ENCODE results near the gene ZNF385B. TPM values are rescaled to one million over a fixed set of nuclear protein-coding genes. Genes with fewer than 3 reads are reported as not detected.
A peak's percentile ranks its signal among the peaks of the same experiment; 100 is the strongest.
"Not testable (repeated sequence)": the region's sequence is repeated elsewhere in the genome, so short reads cannot be mapped to it uniquely, and the experiment has no call there.

Gene ZNF385B
- total RNA-seq, 1 experiment from 2014 or later = not detected

DNA sequence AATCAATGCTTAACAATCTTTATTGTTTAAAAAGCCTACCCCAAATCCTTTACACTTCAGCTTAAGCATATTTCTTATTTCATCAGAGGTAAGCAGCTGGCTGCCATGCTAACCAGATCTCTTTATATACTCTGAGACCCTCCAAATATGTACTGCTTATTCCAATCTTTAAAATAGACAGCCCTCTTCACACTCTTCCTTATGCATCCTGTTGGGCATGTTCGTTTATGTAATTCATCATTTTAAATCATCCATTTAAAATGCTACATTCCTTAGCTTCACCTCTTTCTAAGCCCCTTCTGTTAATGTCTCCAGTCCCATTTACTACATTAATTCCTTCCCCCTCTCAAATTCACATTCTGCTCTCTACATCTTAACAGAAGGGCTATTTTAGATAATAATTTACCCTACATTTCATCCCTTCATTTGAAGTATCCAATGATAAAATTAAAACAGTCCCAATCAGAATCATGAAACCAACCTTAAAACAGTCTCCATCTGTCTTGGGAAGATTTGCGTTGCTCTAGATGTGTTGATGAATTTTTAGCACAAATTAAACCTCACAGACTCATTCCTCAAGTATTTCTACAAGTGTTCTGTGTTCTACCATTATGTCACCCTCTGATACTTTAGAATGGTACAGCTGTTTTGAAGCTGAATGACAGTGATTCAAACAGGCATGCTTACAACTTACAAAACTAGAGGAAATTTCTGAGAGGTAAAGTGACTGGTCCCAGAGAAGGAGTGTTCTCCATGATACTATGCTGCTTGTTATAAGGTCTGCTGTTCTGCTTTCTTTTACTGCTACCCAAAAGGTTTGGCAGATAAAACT is 59.1 kb downstream of the ZNF385B start:
- DNase-seq (ENCODE audit: low spot score) = no peak

DNA sequence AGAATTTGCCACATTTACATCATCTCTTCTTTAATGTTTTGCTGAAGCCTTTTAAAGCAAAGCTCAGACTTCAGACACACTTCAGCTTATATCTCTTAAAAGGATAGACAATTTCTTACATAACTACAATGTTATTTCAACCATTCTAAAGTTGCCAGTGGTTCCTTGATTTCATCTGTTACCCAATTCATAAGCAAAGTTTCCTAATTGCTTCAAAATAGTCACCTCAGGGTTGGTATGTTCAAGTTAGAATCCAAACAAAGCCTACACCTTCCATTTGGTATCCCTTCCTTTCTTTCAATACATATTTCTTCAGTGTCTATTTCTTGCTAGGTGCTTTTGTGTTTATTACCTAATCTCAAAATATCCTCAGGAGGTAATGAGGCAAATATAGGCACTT is 60.6 kb downstream of the ZNF385B start:
- no peak for DNase-seq (ENCODE audit: low spot score)

DNA sequence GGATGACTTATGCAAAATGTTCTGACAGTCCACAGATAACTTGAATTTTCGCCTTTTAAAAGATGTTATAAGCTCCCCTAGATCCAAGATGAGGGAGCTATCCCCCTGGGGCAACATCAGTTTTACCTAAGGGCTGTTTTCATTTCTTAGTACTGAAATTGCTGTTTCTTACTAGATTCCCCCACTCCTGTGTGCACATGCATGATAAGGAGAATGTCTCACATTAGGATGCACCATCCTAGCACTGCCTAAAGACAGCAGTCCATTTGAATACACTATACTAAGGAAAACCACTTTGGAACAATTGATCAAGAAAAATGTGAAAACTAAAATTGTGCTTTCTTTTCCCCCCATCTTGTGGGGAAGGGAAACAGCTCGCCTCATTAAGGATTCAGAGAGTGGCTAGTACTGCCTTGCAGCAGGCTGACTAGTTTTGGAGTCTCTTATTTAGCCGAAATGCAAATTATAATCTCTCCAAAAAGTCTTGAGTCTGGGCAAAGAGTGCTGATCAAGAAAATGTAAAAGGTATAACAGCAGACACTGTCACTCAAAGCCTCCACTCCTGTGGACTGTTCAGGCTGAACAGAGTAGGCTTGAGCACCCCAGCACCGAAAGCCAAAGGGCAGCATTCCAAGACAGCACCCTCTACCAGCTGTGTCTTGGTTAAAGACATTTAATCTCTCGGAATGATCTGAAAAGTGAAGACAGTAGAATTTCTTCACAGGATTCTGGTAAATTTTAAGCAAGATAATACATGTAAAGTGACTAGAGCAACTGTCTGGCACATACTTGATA is 65.0 kb downstream of the ZNF385B start:
- no peak for DNase-seq (ENCODE audit: low spot score)

DNA sequence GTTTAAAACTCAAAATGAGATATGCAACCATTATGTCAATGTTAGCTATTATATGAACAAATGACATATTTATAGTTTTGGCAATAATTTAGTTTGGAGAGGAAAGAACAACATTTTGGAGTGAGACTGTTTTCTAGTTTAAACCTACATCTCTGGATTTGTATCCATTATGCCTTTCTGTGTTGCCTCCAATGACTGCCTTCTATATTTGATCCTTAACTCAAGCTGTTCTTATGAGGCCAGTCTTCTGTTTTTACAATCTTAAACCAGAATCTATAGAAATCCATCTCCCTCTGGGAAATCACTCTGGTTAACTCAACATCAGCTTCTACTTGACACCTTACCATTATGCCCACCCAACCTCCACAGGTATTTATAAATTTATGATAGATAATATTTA is 67.5 kb downstream of the ZNF385B start:
- no peak for DNase-seq (ENCODE audit: low spot score)

DNA sequence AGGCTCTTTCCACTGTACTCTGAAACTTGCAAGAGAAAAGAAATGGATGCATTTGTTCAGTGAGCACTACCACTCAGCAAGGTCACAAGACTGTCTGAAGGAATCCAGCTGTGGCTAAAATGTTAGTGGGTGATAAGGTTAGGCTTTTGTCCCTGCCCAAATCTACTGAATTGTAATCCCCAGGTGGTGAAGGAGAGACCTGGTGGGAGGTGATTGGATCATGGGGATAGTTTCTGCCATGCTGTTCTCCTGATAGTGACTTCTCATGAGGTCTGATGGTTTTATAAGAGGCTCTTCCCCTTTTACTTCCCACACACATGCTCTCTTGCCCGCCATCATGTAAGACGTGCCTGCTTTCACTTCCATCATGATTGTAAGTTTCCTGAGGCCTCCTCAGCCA is 68.2 kb downstream of the ZNF385B start:
- no peak for DNase-seq (ENCODE audit: low spot score)

DNA sequence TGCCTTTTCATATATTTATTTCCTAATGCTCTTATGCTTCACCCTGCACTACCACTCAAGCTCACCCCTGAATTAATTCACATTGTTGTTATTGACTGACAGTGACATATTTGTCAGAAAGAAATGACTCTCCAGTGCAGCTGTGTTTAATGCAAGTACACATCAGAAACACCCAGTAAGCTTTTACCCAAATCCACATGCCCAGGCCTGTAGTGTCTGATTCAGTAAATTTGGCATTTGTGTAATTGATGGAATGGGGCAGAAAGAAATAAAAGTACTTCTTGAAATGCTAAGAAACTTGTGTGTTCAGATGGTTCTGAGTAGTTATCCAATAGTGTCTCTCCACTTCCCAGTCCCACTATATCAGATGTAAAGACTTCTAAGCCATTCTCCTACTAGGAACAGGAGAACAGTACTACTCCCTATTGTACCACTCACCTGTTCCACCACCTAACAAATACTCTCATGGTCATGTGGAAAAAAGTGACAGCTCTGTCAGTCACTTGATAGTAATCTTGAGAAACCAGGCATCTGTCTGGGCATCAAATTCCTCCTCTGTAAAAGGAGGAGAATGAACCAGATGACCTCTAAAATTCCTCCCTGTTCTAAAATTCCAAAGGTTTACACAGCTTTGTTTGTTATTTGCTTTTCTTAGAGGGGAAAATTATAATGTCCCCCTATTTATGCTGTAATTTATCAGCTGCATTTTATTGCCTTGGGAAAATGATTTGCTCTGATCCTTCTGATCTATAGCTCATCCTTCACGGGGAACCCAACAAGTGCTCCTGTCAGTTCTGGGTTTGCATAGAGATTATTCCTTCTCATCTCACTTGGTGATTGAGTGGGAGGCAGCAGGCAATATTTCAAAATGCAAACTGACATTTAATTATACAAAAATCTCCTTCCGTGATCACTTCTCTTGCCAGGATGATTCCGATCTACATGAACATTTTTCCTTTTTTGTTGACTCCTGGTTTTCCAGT is 70.9 kb downstream of the ZNF385B start:
- no peak for DNase-seq (ENCODE audit: low spot score)

DNA sequence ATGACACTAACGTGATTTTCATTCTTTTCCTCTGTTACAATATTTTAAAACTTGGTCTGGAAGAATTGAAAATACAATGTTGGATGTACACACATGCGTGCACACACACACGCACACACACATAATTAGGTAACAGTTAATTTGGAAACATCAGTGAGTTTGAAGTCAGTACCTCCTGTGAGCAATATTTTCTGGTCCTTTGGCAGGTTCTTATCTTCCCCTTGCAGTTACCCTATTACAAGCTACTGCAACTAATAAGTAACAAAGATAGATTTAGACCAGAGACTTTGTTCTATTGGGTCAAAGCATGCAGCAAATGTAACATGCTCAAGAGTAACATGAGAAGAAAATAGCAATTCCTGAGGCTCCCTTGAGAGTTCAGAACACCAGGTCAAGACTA is 73.3 kb downstream of the ZNF385B start:
- DNase-seq (ENCODE audit: low spot score) = no peak

DNA sequence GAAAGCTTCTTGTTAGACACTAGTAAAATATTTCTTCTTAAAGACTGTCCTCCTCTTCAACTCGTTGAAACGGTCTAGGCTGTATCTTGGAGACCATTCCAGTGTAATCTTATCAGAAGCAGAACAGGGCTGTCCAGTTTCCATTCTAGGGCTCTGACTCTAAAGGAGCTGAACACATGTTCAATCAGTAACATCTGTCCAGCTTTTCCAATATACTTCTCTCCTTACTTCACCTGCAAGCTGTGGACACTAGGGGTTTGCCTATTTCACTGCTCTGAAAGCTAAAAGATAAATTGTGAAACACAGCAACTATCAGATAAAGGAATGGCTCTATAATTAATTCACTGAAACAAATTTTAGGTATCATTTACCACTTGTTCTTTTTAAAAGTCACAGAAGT is 73.8 kb downstream of the ZNF385B start:
- no peak for DNase-seq (ENCODE audit: low spot score)

DNA sequence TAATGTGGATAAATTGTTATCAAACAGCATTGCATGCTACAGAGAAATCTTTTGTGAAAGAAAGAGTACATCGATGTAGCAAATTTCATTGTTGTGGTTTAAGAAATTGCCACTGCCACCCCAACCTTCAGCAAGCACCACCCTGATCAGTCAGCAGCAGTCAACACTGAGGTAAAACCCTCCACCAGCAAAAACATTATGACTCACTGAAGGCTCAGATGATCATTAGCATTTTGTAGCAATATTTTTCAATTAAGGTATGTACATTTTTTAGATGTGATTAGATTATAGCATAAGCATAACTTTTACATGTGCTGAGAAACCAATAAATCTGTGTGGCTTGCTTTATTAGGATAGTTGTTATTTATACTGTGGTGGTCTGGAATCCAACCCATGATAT is 75.5 kb downstream of the ZNF385B start:
- no peak for DNase-seq (ENCODE audit: low spot score)

DNA sequence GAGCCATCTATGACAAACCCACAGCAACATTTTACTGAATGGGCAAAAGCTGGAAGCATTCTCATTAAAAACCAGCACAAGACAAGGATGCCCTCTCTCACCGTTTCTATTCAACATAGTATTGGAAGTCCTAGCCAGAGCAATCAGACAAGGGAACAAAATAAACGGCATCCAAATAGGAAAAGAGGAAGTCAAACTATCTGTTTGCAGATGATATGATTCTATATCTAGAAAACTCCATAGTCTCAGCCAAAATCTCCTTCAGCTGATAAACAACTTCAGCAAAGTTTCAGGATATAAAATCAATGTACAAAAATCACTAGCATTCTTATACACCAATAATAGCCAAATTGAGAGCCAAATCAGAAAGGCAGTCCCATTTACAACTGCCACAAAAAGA is 79.1 kb downstream of the ZNF385B start:
- not testable (repeated sequence) for DNase-seq (ENCODE audit: low spot score)

DNA sequence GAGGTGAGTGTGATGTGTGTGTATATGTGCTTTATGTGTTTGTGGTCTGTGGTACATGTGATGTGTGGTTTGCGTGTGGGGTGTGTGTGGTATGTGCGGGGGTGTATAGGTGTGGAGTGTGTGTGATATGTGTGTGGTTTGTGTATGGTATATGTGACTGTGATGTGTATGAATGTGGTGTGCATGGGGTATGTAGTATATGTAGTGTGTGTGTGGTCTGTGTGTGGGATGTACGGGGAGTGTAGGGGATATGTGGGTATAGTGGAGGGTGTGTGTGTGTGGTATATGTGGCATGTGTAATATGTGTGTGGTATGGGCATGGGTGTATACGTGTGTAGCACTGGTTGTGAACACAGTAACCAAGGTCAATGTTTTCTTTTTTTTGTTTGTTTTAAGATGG is 87.4 kb downstream of the ZNF385B start:
- DNase-seq (ENCODE audit: low spot score) = no peak

DNA sequence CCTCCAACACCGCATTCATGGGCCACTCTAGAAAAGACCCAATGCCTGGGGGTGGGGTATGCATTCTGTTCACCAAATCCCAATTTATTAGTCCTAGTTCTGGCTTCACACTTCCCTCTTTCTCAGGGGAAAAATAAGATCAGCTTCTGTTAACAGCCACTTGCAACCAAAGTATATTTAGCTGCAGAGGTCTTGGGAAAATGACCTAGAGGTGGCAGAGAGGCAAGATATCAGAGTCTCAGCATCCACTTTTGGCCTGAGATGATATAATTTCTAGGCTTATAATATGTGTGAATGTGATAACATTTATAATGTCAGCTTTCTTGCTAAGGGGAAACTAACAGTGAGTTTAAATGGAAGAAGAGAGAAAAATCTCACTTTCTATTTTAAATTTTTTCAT is 89.1 kb downstream of the ZNF385B start:
- DNase-seq (ENCODE audit: low spot score) = no peak

DNA sequence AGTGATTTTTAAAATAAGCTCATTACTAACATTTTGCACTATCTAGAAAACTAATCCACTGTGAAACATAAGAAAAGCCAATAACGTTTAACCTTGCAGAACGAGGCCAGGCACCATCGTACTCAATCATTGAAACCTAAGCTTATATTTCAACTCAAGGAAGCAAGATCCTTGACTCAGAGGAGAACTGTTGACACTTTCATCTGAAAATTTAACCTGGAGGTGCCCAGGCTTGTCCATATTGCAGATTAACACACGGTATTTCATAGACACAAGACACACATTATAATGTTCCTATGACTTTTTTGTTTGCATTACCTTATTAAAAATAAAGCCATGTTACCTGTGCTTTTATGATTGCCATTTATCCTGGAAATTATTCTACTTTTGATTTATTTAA is 89.6 kb downstream of the ZNF385B start:
- DNase-seq (ENCODE audit: low spot score) = no peak

DNA sequence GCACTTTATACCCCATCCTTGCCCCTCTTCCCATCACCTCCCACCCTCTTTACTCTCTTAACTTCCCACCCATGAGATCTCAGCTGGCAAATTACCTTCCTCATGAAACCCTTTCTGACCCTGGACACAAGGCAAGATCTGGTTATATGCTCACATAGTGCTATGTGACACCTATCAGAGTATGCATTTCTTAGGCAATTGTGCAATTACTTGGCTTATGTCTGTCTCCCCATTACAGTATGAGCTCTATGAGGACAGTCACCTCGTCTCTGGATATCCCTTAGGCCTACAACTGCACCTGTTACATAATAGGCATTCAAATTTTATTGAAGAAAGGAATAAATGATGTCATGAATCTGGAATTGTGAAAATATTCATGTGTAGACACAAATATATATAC is 91.4 kb downstream of the ZNF385B start:
- DNase-seq (ENCODE audit: low spot score) = no peak

DNA sequence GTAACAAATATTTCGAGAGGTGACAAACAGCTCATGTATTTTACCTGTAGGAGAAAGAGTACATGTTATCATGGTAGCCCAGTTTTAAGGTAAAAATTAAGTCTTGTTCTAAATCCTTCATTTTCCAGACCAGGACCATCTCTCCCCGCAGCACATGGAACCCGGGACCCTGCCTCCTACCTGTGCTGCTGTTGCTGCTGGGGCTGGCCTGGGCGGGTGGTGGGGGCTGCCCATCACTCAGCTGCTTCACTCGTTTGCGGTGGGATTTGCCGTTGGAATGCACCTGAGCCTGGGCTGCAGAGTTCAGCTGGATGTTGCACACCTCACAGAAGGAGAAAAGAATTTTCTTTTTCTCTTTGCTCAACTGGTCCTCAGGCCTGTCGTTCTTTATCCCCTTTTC is 92.1 kb downstream of the ZNF385B start:
- DNase-seq (ENCODE audit: low spot score) = no peak

DNA sequence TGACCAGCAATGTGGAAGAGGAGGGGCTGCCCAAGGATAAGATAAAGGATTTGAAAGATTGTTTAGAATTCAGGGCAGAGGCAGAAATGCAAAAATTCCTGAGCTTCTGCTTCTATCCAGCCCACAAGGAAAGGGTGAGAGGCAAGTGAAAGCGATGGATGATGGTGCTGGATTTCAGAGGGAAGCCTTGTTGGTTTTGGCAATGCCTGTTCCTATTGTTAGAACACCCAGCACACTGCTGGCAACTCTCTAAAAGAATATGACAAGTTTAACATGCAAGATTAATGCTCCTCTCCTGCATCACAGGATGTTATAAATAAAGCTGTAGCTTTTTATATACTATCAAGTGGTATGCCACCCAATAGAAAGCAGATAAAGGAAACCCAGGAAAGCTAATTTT is 92.6 kb downstream of the ZNF385B start:
- peak; percentile 80 for DNase-seq (ENCODE audit: low spot score)

DNA sequence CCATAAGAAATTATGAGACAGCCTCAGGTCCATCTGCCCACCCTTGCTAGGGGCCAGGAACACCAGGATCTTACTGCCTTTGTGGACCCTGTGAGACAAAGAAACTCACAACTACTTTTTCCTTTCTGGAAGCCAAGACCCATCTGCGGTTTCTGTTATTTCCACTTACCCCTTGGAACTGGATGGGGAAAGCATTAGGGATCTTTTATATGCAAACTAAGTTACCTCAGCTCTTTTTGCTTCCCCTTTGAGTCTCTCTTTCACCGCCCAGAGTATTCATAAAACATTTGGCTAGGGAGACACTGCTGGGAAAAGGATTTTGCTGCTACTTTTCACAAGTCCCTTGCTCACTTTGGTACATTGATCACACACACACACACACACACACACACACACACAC is 95.7 kb downstream of the ZNF385B start:
- no peak for DNase-seq (ENCODE audit: low spot score)

DNA sequence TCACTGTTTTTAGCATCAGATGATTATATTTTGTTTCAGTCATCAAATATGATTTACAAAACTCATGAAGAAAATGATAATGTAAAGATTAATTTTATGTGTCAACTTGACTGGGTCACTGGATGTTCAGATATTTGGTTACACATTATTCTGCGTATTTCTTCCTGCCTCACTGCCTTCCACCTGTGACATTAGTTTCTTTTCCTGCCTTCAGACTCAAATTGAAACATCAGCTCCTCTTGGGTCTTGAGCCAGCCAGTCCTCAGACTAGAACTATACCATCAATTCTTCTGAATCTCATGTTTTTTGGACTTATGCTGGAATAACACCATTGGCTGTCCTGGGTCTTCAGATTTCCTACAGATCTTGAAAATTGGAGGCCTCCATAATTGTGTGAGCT is 96.7 kb downstream of the ZNF385B start:
- DNase-seq (ENCODE audit: low spot score) = no peak

DNA sequence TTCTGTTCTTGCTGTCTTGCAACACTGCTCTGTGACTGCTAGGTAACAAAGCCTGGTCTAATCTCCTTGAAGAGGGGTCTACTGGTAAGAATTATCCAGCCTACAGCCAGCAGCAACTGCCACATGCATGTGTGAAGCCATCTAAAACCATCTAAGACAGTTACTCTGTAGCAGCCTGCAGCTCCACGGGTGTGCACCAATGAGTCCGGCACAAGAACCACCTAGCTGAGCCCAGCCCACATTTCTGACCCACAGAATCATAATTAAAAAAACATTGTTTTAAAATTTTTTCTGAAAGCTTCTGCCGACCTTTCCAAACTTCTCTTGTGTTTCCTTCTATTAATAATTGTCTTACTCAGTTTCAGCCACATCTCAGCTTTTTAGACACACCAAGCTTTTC is 102.8 kb downstream of the ZNF385B start:
- DNase-seq (ENCODE audit: low spot score) = no peak

DNA sequence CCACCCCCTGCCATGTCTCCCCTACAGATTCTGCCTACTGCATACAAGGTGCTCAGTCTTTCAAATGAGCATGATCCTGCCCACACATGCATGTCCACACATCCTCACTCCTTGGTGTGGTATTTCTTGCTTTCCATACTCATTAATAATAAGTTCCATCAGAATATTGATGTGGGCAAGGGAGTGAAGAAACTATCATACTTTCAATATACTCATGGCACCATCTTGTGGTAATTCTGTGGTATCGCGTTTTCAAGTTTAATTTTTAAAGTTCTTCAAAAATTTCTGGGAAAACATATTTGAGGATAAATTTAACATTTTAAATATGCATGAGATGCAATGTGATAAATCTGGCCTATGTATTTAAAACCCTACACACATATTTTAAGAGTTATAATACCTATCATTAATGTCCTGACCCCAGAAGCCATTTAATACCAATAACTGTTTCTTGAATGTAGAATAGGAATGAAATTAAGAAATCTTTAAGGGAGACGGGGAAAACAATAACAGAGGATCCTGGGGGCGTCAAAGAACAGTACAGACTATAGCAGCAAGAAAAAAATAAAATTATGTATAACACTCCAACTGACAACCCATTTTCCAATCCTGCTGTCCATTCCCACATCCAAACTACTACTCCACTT is 110.1 kb downstream of the ZNF385B start:
- DNase-seq (ENCODE audit: low spot score) = peak; percentile 22

DNA sequence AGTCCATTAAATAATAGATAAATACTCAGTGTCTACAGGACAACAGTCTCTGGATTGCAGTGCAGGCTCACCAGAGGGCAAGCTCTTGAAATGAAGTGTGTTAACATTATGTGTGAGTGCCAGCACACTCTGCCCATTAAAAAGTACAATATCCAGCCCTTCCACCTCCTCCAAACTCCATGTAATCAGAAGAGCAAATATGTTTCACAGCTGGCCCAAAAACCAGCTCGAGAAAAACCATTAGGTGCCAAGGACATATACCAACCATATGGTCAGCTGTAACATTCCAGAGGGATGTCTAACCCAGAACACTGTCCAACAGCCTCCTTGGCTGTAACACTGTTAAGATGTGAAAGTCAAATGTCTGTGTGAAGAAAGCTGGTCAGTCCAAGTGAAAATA is 112.2 kb downstream of the ZNF385B start:
- DNase-seq (ENCODE audit: low spot score) = peak; percentile 6

DNA sequence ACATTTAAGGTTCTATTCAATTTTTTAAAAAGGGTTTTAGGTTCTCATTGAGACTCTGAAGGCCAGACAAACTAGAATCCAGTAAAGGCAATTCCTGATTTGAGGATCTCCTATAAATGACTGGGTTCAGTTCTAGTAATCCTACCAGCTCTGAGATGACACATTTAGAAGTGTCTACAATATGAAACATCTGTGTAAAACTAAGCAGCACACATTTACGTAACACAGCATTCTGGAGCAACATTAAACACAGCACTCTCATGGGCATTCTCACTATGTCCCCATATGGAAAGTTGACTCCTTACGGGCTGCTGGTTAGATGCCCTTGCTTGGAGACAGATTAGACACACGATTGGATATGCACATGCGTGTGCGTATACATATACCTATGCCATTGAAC is 114.4 kb downstream of the ZNF385B start:
- DNase-seq (ENCODE audit: low spot score) = no peak
